Measurements from ENCODE around the gene MGAT4A.

- TF ChIP-seq SPI1 (IDR thresholded peaks at IDR 0.05; ENCODE audit: low read depth, low read length) (no peak), POLR2A (IDR thresholded peaks at IDR 0.05; ENCODE audit: low read depth, low read length) (no peak), TAF1 (IDR thresholded peaks at IDR 0.05; ENCODE audit: low read depth, low read length) (no peak), POLR2AphosphoS5 (IDR thresholded peaks at IDR 0.05; ENCODE audit: low read depth, low read length) (no peak)
Observed at GRCh38 chr2:98654699-98655495, 76.0 kb downstream of the MGAT4A start.

Data from GM12891 (cell line).